HG02870 (cell line): ENCODE results near the gene AKT1.
"Not testable (repeated sequence)": the region's sequence is repeated elsewhere in the genome, so short reads cannot be mapped to it uniquely, and the experiment has no call there.

Experiments
- ATAC-seq: cut with Tn5 transposase; IDR thresholded peaks from one replicate; pipeline ENCODE4 v1.9.1; 2021; ENCODE audit warnings: mild to moderate bottlenecking, moderate library complexity; ENCODE audit not compliant: unreplicated experiment

The AKT1 gene

DNA sequence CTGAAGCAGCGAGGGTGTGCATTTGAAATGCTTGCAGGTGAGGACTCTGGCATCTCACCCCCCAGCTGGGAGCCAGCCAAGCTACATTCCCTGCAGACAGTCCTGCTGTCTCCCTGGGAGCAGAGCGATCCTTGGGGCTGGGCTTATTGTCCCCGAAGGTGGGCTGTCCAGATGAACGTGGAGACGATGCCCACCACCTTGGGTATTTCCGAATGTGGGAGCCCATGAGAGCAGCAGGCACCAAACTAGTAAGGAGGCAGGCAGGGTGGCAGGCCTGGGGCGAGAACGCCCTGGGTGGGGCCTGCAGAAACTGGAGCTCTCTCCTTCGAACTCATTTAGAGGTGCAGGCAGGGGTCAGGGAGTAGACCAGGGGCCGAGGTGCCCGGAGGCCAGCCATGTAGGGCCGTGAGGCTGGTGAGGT is 23.8 kb upstream of the AKT1 start:
- no peak for ATAC-seq

DNA sequence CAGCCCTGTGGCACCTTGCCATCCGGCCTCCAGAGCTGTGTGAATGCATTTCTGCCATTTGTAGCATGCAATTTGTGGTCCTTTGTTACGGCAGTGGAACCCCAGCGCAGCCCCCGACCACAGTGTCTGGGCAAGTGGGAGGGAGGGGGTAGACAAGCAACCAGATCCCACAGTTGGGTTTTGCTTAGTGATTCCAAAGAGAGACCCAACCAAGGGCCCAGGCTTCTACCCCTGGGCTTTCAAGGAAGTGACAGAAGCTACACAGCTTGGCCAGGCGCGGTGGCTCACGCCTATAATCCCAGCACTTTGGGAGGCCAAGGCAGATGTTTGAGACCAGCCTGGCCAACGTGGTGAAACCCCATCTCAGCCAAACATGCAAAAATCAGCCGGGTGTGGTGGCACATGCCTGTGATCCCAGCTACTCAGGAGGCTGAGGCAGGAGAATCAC is 23.2 kb upstream of the AKT1 start:
- ATAC-seq = no peak

DNA sequence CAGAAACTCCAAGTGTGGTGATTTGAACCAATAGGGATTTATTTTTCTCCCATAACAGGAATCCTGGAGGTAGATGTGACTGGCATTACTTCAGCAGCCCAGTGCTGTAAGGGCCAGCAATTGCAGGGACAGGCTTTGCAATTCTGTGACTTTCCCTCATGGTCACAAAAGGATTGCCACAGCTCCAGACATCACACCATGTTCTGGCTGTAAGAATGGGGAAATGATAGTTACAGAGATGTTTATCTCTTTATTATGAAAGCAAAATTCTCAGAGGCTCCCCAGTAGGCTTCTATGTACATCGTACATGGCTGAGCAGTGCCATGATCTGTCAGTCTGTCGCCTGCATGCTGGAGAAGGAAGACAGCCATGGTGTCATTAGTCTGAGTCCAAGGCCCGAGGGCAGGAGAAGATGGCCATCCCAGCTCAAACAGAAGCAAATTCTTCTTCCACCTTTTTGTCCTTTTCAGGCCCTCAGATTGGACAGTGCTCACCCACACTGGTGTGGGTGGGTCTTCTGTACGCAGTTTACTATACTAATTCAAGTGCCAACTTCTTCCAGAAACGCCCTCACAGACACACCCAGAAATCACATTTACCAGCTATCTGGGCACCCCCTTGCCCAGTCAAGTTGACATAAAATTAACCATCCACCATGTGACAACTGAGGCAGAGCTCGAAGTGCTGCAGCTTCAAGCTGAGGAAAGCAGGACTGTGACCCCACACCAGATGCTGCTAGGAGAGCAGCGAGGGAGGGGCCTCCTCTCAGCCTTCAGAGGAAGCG is 22.6 kb upstream of the AKT1 start:
- no peak for ATAC-seq

DNA sequence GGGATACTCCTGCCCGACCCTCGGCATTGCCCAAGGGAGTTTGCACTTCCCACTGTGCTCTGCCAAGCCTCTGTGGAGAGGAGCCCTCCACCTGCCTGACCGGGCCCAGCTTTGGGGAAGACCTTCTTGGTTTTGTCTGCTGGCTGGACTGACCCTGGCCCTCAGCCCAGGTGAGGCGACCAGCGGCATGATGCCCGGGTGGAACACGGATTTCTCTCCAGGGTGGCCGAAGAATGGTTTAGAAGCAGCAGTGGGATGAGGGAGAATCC is 21.0 kb upstream of the AKT1 start:
- no peak for ATAC-seq

DNA sequence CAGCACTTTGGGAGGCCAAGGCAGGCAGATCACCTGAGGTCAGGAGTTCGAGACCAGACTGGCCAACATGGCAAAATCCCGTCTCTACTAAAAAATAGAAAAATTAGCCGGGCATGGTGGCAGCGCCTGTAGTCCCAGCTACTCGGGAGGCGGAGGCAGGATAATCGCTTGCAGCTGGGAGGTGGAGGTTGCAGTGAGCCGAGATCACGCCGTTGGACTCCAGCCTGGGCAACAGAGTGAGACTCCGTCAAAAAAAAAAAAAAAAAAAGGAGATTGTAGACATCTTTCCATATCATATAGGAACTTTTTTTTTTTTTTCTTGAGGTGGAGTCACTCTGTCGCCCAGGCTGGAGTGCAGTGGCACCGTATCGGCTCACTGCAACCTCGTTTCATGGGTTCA is 19.2 kb upstream of the AKT1 start:
- ATAC-seq = not testable (repeated sequence)

DNA sequence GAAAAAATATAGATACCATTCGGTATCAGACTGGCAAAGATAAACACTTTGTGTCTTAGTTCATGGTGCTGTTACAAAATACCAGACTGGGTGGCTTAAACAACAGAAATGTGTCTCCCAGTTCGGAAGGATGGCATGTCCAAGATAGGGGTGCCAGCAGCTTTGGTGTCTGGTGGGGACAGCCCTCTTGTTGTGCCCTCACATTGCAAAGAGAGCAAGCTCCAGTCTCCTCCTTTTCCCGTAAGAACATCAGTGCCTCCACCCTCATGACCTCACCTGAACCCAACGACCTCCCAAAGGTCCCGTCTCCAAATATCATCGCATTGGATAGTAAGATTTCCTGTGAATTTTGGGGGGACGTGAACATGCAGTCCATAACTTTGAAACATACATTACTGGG is 17.7 kb upstream of the AKT1 start:
- no peak for ATAC-seq

DNA sequence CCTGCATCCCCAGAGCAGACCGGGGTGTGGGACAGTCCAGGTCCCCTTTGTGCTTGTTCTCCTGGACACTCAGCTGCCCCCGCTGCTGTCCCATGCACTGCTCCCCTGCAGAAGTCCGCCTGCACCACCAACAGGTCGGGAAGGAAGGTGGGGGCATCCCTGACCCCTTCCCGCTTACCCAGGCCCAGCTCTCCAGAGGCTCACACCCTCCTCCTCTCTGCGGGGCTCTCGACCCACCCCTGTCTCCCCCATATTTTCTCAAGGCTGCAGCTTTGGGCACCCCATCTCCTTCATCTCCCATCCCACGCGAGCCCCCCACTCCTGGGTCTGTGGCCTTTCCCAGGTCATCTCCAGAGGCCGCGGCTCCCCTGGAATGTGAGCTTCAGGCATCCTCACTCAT is 14.8 kb upstream of the AKT1 start:
- ATAC-seq = no peak

DNA sequence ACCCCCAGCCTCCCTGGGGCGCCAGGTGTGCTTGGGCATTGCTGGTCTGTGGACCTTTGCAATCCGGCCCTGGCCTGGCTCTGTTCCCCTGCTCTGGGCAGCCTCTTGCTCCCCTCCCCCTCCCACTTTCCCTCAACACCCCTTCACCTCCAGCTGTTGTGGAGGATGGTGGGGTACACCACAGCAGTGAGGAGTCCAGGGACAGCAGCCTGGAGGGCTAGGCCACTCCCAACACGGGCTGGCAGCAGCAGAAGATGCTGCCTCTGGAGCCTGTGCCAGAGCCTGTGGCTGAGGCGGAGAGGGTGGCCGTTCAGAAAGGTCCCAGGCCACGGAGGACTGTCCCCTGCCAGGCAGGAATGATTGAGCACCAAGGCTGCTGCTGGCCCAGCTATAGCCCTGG is 12.9 kb upstream of the AKT1 start:
- ATAC-seq = no peak

DNA sequence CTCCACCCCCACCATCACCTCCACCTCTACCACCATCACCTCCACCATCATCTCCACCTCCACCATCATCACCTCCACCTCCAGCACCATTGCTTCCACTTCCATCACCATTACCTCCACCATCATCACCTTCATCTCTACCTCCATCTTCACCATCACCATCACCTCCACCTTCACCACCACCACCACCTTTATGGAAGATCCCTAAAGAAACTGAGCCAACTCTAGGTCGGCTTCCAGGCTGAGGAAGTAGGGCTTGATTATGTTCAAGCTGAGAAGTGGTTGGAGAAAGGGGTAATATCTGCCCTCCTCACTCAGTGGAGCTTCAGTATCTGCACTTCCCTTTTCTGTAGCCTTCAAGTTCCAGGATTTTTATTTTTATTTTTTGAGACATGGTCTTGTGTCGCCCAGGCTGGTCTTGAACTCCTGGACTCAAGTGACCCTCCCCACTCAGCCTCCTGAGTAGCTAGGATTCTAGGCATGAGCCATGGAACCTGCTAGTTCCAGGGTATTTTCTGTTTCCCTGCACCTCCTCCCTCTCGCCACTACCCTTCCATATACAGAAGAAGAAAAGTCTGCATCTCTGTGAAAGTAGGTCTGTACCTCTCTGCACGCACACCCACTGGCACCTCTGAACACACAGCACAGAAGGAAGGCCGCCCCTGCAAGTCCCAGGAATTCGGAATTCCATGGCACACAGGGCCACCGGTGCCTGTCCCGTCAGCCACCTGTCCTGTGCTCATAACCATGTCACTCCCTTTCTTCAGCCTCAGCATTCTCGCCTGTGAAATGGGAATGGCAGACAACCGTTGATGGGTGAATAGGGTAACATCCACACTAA is 11.3 kb upstream of the AKT1 start:
- ATAC-seq = no peak

DNA sequence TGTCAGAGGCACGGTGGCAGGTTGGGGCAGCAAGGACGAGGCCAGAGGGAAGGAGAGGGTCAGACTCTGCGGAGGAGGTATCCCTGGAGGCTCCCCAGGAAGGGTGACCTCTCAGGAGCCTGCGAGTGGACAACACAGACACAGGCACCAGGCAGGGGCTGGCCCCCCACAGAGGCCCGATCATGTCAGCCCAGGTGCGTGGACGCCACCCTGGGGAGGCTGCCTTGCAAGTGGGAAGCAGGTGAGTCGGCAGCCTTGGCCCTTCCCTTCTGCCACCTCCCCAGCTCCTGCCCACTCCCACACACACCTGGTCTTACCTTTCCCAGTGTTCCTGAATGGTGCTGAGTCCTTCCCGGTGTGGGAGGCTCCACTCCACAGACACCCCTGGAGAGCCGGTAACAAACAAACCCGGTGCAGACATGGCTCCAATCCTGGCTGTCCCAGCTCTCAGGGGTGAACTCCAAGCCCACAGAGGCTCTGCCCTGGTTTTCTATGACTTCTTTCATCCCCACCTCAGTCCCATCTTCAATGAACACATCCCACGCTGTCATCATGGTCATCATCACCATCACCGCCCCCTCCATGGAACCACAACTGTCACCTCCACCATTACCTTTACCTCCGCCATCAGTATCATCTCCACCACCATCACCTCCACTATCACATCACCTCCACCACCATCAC is 10.5 kb upstream of the AKT1 start:
- no peak for ATAC-seq

DNA sequence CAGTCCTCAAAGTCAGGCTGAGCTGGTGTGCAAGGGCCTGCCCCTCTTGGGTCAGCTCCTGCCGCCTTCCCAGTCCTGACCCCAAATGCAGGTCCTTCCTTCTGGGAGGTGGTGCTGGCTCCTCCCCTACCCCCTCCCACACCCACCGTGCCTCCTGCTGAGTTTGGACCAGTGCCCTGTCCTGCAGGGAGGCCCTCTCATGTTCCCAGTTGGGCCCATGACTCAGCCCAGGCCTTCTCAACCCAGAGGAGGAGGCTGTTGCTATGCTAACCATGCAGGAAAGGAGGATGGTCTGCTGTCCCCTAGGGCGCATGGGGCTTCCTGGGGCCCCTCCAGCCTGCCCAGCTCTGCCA is 9.8 kb upstream of the AKT1 start:
- no peak for ATAC-seq

DNA sequence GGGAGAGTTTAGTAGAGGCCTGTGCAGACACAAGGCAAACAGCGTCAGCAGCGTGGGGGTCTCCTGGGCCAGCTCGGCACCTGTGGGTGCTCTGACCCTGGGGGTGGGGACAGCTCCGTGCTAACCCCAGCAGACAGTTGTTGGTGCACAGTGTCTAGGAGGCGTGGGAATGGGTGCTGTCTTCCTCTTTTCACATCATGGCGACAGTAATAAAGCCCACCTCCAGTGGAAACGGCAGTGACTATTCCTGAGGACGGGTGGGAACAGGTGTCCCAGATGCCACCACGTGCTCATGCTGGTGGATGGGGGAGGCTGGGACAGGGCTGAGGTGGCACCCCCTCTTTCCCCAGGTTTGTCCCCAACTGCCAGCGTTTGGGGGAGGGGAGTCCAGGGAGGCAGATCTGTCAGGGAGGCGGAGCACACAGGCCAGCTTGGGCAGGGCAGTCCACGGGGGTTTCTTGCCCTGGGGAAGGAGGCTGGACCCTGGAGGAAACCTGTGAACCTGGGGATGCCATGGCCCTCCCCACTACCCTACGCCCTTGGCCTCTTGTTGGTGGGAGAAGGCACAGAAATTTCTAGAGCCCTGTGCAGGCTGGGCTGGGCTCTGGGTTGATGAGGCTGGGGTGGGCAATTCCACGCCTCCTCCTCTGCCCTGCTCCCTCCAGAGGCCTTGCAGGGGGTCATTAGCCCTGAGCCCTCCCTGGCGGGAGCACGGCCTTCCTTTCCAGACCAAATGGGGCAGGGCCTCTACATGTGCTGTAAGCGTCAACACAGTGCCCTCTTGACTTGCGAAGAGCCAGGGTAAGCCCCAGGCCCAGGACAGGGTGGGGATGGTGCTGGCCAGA is 9.2 kb upstream of the AKT1 start:
- ATAC-seq = no peak

DNA sequence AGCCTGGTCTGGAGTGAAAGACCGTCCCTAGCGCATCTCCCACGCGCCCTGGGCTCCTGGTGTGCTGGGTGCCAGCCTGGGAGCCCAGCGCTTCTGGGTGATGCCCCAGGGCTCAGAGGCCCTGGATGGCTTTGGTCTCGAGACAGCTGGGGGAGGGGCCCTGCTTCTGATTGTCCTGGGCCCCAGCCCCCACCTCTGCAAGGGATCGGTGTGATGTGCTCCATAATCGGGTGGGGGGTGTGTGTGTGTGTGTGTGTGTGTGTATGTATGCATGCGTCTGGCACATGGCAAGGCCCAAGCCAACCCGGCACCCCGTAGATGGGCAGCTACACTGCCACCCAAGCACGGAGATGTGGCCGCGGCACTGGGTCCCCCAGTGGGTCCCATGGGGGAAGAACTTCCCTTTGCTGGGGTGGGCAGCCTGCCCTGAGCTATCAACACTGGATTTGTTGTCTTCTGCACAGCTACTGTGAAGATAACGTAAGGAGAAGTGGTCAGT is 8.4 kb upstream of the AKT1 start:
- no peak for ATAC-seq

DNA sequence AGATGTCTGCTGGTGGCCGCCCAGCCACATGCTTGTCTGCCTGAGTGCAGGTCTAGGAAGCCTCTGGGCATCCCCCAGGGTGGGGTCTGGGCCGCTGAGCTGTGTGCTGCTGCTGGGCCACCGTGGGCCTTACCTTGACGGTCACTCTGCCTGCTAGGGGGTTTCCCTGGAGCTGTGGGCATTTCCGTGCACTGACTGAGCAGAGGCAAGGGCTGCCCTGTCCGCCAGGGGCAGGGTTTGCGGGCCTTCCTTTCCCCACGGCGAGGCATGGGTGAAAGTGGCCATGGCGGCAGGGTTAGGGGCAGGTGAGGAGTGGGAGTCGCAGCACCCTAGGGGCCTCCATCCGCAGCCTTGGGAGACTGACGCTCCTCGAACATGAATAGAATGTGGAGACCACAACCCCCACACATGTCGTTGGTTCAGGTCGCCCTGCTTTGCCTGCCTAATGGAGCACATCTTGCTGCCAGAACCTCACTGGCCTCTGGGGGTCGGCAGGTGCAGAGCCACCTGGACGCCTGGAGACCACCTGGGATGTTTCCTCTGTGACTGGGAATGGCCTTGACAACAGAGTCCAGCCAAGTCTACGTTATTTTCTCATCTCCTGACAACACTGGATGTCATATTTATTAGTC is 7.8 kb upstream of the AKT1 start:
- ATAC-seq = no peak

DNA sequence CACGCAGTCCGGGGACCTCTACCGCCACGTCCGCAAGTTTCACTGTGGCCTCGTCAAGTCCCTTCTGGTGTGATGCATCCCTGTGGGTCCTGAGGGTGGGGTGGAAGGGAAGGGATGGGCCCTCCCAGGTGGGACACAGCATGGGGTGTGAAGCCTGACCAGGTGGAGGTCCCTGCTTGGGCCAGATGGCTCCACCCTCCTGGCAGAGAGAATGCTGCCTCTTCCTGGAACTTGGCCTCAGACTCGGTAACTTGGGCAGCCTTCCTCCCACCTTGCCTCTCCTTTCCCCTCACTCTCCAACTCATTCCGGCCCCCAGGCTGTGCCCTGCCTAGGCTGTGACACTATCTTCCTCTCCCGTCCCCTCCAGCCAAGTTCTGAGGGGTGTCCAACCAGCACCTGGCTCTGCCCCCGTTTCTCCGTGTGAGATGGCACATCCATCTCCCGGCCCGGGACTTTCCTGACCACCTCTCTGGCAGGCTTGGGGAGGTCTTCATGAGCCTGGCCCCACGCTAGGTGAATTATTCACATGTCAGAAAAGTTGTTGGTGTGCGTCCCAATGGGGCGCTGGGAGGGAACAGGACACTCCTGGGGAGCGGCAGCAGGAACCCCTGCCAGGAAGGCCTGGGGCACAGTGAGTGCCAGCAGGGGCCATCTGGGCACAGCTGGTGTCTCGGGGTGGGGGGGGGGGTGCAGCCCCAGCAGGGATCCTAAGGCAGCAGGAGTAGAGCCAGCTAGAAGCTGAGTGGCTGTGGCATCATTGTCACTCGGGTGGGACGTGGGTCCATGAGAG is 7.0 kb upstream of the AKT1 start:
- ATAC-seq = no peak

DNA sequence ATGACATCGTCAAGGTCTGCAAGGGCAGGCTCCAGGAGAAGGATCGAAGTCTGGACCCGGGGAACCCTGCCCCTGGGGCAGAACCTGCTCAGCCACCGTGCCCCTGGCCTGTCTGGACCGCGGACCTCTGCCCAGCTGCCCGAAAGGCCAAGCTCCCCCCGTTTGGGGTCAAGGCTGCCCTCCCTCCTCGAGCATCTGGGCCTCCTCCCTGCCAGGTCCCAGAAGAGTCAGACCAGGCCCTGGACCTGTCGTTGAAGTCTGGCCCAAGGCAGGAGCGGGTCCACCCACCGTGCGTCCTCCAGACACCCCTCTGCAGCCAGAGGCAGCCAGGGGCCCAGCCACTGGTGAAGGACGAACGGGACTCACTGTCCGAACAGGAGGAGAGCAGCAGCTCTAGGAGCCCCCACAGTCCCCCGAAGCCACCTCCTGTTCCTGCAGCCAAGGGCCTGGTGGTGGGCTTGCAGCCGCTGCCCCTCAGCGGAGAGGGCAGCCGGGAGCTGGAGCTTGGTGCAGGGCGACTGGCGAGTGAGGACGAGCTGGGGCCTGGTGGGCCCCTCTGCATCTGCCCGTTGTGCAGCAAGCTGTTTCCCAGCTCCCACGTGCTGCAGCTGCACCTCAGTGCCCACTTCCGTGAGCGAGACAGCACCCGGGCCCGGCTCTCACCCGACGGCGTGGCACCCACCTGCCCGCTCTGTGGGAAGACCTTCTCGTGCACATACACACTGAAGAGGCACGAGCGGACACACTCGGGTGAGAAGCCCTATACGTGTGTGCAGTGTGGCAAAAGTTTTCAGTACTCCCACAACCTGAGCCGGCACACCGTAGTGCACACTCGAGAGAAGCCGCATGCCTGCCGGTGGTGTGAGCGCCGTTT is 6.2 kb upstream of the AKT1 start:
- no peak for ATAC-seq

DNA sequence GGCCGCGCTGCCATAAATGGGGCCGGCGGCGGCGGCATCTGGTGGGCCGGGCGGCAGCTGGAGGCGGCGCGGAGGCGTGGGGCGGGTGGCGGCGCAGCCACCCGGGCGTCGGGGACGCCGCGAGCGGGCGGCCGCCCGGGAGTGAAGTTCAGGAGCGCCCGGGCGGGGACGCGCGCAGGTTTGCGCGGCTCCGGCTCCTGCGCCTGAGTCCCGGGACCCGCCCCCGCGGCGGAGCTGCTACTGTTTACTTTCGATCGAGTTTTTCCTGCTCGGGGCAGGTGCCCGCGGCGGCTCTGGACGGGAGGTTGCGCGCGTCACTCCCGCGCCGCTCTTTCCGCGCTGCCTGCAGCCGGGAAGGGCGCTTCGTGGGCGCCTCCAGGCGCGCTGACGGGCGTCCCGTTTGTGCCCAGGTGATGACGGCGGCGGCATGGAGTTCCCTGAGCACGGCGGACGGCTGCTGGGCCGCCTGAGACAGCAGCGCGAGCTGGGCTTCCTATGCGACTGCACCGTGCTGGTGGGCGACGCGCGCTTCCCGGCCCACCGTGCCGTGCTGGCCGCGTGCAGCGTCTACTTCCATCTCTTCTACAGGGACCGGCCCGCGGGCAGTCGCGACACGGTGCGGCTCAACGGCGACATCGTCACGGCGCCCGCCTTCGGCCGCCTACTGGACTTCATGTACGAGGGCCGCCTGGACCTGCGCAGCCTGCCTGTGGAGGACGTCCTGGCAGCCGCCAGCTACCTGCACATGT is 5.4 kb upstream of the AKT1 start, which contains the start of gene ZBTB42:
ZBTB42 (plus strand) TSS at position 331 of the 749 bp plus-strand sequence; CDS start at position 428, 97 bp downstream.
- no peak for ATAC-seq
